Measurements from ENCODE around the gene HIVEP3.
A peak's percentile ranks its signal among the peaks of the same experiment; 100 is the strongest.

GRCh38 chr1:41739061-41739955 is 179.4 kb downstream of the HIVEP3 start:
- TF ChIP-seq CTCF (IDR thresholded peaks at IDR 0.05), result no peak
- peak in 1 of 2 donors; percentile 86 for TF ChIP-seq EP300 (IDR thresholded peaks at IDR 0.05)
- no peak for TF ChIP-seq POLR2A (IDR thresholded peaks at IDR 0.05)

Data from tibial nerve (tissue), 4 donors.